Bladder microvascular endothelial cell (primary cell): ENCODE measurements around the gene CTNNAL1. TPM values are rescaled to one million over a fixed set of nuclear protein-coding genes. Genes with fewer than 3 reads are reported as not detected.

Experiments used
- total RNA-seq: library from RNA; depleted of rRNA; stranded (reverse); fragments of >200 nt; gene quantifications from 2 replicates; pipeline ENCODE4 v1.2.3, GENCODE V29; 2014

Gene CTNNAL1, protein sequence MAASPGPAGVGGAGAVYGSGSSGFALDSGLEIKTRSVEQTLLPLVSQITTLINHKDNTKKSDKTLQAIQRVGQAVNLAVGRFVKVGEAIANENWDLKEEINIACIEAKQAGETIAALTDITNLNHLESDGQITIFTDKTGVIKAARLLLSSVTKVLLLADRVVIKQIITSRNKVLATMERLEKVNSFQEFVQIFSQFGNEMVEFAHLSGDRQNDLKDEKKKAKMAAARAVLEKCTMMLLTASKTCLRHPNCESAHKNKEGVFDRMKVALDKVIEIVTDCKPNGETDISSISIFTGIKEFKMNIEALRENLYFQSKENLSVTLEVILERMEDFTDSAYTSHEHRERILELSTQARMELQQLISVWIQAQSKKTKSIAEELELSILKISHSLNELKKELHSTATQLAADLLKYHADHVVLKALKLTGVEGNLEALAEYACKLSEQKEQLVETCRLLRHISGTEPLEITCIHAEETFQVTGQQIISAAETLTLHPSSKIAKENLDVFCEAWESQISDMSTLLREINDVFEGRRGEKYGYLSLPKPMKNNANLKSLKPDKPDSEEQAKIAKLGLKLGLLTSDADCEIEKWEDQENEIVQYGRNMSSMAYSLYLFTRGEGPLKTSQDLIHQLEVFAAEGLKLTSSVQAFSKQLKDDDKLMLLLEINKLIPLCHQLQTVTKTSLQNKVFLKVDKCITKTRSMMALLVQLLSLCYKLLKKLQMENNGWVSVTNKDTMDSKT
- total RNA-seq: 81.4 and 112 TPM in 2 replicates

DNA sequence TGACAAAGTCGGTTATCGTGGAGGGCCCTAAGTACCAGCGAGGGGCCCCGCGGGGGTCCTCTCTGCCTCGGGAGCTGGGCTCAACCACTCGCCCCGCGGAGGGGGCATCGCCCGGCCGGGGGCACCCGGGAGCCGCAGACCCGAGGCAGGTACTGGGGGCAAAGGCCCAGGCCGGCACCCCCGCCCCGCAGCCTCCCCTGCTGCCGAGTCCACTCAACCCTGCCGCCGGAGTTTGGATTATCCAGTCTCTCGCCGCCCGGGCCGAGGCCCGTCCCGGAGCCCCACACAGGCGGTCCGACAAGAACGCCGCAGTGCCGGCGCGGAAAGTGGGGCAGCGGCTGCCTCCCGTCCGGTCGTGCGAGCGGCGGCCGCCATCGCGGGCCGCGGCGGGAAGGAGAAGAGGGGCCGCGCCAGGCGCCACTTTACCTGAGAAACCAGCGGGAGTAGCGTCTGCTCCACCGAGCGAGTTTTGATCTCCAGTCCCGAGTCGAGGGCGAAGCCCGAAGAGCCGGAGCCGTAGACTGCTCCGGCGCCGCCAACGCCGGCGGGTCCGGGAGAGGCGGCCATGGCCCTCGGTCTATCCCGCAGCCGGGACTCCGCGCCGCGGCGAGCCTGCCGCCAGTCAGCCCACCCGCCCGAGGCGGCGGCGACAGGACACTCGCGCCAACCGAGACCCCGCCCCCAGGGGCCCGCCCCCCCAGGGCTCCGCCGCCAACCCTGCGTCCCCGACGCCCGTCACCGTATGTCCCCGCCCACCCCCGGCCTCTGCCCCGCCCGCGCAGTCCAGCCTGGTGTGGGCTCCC, at the start of gene CTNNAL1:
TSS of gene CTNNAL1 (minus strand) at position 624 of the 803 bp plus-strand sequence. CDS start at position 567, 57 bp downstream.

DNA sequence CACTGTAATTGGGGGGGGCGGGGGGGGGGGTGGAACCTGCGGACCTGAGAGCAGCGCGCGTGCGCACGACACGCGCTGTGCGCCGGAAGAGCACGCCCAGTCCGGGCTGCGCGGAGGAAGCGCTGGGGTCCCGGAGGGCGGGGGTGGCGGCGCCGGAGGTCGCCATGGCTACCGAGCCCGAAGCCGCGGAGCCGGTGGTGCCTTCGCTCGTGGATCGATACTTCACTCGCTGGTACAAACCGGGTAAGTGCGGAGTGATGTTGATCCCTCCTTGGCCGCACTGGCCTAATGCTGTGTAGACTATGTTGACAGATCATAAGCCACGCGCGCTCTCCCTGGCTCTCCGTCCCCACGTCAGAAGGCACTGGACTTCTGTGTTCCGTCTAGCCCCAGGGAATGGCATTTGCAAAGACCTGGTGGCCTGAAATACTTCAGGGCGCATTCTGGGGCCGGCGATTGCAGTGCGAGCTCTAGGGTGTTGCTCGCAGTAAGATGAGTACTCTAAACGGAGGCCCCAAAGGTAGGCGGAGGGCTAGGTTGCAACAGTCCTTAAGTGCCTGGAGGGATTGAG, 78.9 kb downstream of the CTNNAL1 start, which contains the start of gene ABITRAM:
TSS of gene ABITRAM (plus strand) at position 78 of the 571 bp plus-strand sequence. CDS start at position 165, 87 bp downstream.

DNA sequence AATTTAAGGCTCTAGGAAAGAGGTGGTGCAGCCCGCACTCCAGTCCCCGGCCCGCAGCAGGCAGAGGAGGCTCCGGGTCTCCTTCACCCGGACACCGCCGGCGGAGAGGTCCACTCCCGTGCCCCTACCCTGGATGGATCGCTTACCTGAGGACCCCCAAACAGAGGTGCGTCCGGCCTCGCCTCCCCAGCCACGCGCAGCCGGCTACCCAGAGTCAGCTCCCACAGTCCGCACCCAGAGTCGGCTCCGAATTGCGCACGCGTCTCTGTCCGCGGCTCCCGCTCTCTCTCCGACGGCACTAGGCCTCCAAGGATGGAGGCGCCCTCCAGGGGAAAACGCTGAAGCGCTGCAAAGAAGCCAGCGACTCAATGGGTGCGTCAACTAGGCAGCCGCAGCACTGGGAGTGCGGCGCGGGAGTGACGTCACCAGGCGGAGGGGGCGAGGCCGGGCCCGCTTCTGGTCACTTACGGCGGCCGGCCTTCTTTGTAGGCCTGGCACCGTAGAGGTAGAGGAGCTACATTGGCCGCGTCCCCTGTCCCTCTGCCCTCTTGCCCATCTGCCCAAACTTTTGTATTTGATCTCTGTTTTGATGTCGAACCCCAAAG, 79.5 kb downstream of the CTNNAL1 start, which contains the start of gene ELP1:
TSS of gene ELP1 (minus strand) at position 407 of the 605 bp plus-strand sequence. CDS start 2,978 bp downstream, outside the sequence.

Other genes with a start within 250 kb of the CTNNAL1 start
- not detected in 2 replicates for gene ACTL7B, start 157.5 kb downstream of the CTNNAL1 start, total RNA-seq
- not detected in 2 replicates for gene ACTL7A, start 151.2 kb downstream of the CTNNAL1 start, total RNA-seq
- gene ELP1, start 79.4 kb downstream of the CTNNAL1 start, total RNA-seq: 19.8 and 43.6 TPM in 2 replicates
- 2.3 and 4.7 TPM in 2 replicates for gene ABITRAM, start 79.1 kb downstream of the CTNNAL1 start, total RNA-seq
- gene TMEM245, start 106.4 kb upstream of the CTNNAL1 start, total RNA-seq: 41.0 and 99.8 TPM in 2 replicates
- gene FRRS1L, start 153.8 kb upstream of the CTNNAL1 start, total RNA-seq: under 0.01 and 0.06 TPM in 2 replicates